ENCODE data around the gene PCSK6.

The PCSK6 gene

DNA sequence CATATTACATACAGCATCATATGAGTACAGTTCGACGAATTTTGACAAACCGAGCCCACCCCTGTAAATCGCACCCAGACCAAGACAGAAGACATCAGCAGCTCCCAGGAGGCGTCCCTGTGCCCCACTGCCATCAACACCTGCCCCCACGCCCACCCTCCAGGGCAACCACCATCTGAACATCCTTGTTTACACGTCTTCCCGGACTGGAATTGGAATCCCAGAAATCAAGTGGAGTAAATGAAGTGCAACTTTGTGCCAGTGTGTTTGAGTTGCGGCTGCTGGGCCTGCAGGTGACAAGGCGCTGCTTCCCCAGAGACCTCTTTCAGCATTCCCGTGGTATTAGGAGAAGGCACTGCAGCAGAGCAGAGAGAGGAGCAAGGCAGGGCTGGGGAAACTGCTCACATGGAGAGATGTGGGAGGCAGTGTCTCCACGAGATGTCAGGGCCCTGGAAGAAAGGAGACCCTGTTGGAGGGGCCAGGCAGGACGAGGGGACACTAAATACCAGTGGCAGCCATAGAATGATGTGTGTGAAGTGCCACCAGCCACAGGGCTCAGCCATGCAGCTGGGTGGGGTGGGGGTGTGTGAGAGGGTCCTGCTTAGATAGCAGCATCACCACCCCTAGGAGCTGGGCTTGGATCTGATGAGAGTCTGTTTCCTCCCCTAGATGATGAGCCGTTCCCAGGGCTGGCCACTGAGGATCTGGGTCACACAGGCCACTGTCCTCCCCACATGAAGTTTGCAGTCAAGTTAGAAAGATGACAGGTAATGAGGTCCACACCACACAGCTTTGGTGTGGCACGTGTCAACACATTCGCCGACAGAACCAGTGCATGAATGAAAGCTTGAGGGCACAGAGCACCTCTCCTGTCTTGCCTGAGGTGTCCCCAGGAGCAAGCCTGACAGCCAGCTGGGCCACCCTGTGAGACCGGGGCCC is 33.4 kb upstream of the PCSK6 start:
- DNase-seq: no peak

GRCh38 chr15:101522091-101522490 is 32.6 kb upstream of the PCSK6 start:
- DNase-seq: no peak

GRCh38 chr15:101521591-101521990 is 32.1 kb upstream of the PCSK6 start:
- DNase-seq: no peak

DNA sequence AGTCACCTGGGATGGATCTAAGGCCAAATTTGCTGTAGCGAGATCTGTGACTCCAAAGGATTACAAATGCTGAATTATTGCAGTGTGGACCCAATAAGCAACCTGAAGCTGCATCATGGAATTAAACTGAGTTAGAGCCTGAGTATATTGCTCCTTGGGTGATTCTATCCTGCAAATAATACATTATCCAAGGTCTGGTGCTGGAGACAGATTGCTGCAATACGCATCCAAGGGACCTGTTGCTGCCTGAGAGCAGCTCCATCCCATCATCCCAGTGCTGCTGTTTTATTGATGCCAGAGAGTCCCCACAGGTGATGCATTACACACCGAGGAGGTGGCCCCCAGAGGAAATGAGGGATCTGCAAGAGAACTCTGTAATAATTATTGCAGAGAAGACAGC is 31.6 kb upstream of the PCSK6 start:
- no peak for DNase-seq

GRCh38 chr15:101520395-101520794 is 30.9 kb upstream of the PCSK6 start:
- no peak for DNase-seq

GRCh38 chr15:101517504-101517903 is 28.0 kb upstream of the PCSK6 start:
- no peak for DNase-seq

- DNase-seq: no peak
These were observed 24.8 kb upstream of the PCSK6 start for GRCh38 chr15:101514318-101514717.

- DNase-seq: no peak
These were observed 22.2 kb upstream of the PCSK6 start for GRCh38 chr15:101511717-101512116.

- no peak for DNase-seq
These were observed 21.0 kb upstream of the PCSK6 start for GRCh38 chr15:101510212-101511197.

GRCh38 chr15:101509279-101509678 is 19.8 kb upstream of the PCSK6 start:
- DNase-seq: no peak

GRCh38 chr15:101506491-101506890 is 17.0 kb upstream of the PCSK6 start:
- no peak for DNase-seq

- DNase-seq: no peak
These were observed 16.3 kb upstream of the PCSK6 start for GRCh38 chr15:101505610-101506337.

- no peak for DNase-seq
These were observed 15.5 kb upstream of the PCSK6 start for GRCh38 chr15:101504866-101505609.

GRCh38 chr15:101504373-101504772 is 14.9 kb upstream of the PCSK6 start:
- no peak for DNase-seq

- DNase-seq: no peak
These were observed 13.7 kb upstream of the PCSK6 start for GRCh38 chr15:101503296-101503599.

GRCh38 chr15:101502572-101503295 is 13.2 kb upstream of the PCSK6 start:
- DNase-seq: no peak

- DNase-seq: peak; percentile 7
These were observed 12.3 kb upstream of the PCSK6 start for GRCh38 chr15:101501703-101502373.

DNA sequence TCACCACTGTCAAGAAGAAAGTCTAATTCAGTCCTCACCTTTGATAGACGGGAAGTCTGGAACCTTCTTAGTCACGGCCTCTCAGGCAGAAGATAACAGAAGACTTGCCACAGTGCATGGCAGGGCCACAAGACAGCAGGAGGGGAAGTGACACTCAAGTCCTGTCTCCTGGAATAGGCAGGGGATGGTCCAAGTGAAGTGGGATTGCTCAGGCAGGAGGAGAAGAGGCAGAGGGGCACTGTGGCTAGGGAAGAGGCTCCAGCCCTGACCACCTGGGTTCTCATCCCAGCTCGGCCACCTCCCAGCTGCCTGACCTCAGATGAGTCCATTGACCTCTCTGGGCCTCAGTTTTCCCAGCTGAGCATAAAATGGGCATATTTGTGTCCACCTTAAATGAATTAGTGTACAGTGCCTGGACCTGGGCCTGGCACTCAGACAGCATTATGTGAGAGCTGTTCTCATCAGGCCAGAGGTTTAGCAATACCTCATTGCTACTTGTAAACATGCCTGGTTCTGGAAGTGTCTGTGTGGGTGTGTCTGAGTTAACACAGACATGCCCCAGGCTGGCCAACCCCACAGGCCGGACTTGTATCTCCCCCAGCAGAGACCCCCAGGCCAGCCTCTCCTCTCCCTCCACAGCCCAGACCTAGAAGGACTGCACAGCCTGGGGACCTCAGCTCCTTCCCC is 11.5 kb upstream of the PCSK6 start:
- no peak for DNase-seq

- peak; percentile 68 for DNase-seq
These were observed 10.6 kb upstream of the PCSK6 start for GRCh38 chr15:101499863-101500713.
